ENCODE results near the gene PRAF2. TPM values are rescaled to one million over a fixed set of nuclear protein-coding genes. Genes with fewer than 3 reads are reported as not detected.

Gene PRAF2
- total RNA-seq, 2 donors from 2014 or later, result 24.0 to 25.7 TPM

DNA sequence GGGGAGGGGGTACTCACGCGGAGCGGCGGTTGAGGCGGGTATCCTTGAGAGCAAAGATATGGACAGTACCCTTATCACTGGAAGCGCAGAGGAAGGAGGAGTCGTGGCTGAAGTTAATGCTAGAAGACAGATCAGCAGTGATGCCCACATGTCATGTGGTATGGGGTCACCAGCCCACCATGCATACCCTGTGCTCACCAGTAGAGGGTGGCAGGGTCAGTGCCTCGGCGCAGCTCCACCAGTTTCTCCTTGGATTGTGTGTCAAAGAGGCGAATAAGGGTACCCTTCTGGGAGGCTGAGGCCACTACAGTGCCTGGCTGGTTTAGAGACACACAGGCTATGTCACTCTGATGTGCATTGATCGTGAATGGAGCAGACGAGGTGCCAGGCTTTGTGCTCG is 1.5 kb upstream of the PRAF2 start:
- DNase-seq (ENCODE audit: low spot score) (no peak), ATAC-seq (ENCODE audit: insufficient number of reproducible peaks, low FRiP score, low read depth) (no peak)
- Histone ChIP-seq H3K4me3 (no peak overlapping the region), H3K9me3 (no peaks in the 10 kb centered on the region), H3K36me3 (no peaks in the 10 kb centered on the region), H3K4me1 (ENCODE audit: control insufficient read depth in 1 of 2, low read depth in 2 of 2) (peaks cover 0 to 8% of the 10 kb centered on the region in 2 donors), H3K27ac (no peak overlapping the region), H3K27me3 (replicated peaks; ENCODE audit: insufficient read depth) (no peaks in the 10 kb centered on the region)
- TF ChIP-seq, protein P1, sequence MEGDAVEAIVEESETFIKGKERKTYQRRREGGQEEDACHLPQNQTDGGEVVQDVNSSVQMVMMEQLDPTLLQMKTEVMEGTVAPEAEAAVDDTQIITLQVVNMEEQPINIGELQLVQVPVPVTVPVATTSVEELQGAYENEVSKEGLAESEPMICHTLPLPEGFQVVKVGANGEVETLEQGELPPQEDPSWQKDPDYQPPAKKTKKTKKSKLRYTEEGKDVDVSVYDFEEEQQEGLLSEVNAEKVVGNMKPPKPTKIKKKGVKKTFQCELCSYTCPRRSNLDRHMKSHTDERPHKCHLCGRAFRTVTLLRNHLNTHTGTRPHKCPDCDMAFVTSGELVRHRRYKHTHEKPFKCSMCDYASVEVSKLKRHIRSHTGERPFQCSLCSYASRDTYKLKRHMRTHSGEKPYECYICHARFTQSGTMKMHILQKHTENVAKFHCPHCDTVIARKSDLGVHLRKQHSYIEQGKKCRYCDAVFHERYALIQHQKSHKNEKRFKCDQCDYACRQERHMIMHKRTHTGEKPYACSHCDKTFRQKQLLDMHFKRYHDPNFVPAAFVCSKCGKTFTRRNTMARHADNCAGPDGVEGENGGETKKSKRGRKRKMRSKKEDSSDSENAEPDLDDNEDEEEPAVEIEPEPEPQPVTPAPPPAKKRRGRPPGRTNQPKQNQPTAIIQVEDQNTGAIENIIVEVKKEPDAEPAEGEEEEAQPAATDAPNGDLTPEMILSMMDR (IDR thresholded peaks at IDR 0.05), result no peak

DNA sequence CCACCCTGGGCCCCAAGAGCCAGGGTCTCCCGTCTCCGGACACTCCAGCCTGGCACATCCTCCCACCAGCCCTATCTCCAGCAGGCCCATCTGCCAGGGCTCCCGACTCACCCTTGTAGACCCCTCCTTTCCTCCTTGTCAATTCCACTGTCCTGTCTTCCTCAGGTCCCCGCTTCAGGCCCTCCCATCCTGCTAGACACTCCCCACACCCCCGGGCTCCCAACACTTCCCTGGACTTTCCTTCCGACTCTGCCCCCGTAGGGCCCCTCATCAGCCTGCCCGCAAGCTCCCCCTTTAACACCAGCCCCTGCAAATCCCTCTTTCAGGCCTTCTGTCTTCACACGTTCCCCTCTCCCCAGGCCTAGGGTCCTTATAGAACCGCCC is 1.1 kb downstream of the PRAF2 start:
- ATAC-seq (ENCODE audit: insufficient number of reproducible peaks, low FRiP score, low read depth) (no peak), DNase-seq (ENCODE audit: low spot score) (no peak)
- H3K4me3 ChIP-seq, result peak overlapping the region; percentile 84
- no peaks in the 10 kb centered on the region for H3K36me3 ChIP-seq
- H3K9me3 ChIP-seq, result no peaks in the 10 kb centered on the region
- H3K27me3 ChIP-seq (replicated peaks; ENCODE audit: insufficient read depth), result no peaks in the 10 kb centered on the region
- peak overlapping the region in 1 of 2 donors; percentile 89 for H3K27ac ChIP-seq
- TF ChIP-seq, protein P1 (IDR thresholded peaks at IDR 0.05), result no peak
- H3K4me1 ChIP-seq (ENCODE audit: control insufficient read depth in 1 of 2, low read depth in 2 of 2), result peaks cover 0 to 8% of the 10 kb centered on the region in 2 donors

DNA sequence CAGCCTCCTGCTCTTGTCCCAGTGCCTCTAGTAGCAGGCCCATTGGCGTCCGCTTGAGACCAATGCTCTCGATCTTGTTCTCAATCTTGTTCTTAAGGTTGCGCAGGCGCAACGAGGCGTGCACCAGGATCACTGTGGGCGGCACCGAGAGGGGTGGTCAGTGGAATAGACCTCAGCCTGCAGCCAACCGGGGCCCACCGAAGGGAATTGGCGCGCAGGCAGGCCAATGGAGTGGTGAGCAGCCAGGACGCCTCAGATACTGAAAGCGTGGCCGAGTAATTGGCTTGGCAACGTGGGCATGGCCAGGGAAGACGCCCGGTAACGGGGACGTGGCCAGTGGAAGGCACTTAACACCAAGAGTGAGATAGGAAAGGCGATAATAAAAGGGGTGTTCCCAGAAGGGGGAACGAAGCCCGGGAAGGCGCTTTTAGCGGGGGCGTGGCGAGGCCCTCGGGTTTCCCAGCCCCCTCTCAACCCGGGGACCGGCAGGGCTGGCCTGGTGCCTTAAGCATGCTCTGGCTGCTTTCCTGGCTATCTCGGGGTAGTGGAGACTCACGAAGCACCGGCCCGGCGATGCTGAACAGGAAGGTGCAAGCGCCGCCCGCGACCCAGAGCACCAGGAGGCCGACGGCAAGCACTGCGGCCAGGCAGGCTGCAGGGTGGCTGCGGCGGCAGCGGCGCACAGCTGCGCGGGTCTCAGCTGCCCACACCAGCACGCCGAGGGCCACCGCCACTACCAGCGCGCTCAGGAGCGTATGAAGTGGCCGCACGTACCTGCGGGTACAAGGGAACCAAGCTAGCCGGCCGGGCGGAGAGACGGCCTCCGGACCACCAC is 1.7 kb downstream of the PRAF2 start:
- TF ChIP-seq, protein P1 (IDR thresholded peaks at IDR 0.05), result no peak
- peak; percentile 49 for DNase-seq (ENCODE audit: low spot score)
- no peaks in the 10 kb centered on the region for H3K9me3 ChIP-seq
- ATAC-seq (ENCODE audit: insufficient number of reproducible peaks, low FRiP score, low read depth), result no peak
- H3K36me3 ChIP-seq, result no peaks in the 10 kb centered on the region
- no peaks in the 10 kb centered on the region for H3K27me3 ChIP-seq (replicated peaks; ENCODE audit: insufficient read depth)
- peaks cover 0 to 8% of the 10 kb centered on the region in 2 donors for H3K4me1 ChIP-seq (ENCODE audit: control insufficient read depth in 1 of 2, low read depth in 2 of 2)
- H3K4me3 ChIP-seq, result peak overlapping the region; percentile 84
- peak overlapping the region; percentile 17 to 89 for H3K27ac ChIP-seq

DNA sequence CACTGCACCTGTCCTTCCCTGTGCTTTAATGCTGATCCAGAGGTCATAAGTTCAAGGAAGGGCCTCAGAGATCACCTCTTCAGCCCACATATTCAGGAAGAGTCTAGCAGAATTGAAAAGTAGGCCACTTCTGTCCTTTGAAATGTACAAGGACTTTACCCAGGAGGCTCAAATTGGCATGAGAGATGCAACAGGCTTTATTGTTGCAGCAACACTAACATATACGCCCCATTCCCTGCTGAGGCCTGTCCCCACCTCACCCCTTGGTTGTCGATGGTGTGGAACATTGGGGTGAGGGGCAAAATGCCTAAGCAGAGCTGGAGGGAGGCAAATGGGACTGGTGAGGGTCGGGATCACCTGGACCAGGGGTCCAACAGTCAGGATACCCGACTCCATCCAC is 2.8 kb downstream of the PRAF2 start:
- DNase-seq (ENCODE audit: low spot score) (no peak), ATAC-seq (ENCODE audit: insufficient number of reproducible peaks, low FRiP score, low read depth) (no peak)
- TF ChIP-seq, protein P1 (IDR thresholded peaks at IDR 0.05), result no peak
- H3K27ac ChIP-seq, result no peak overlapping the region
- no peaks in the 10 kb centered on the region for H3K27me3 ChIP-seq (replicated peaks; ENCODE audit: insufficient read depth)
- no peaks in the 10 kb centered on the region for H3K36me3 ChIP-seq
- peaks cover 0 to 8% of the 10 kb centered on the region in 2 donors for H3K4me1 ChIP-seq (ENCODE audit: control insufficient read depth in 1 of 2, low read depth in 2 of 2)
- H3K4me3 ChIP-seq, result no peak overlapping the region
- no peaks in the 10 kb centered on the region for H3K9me3 ChIP-seq

DNA sequence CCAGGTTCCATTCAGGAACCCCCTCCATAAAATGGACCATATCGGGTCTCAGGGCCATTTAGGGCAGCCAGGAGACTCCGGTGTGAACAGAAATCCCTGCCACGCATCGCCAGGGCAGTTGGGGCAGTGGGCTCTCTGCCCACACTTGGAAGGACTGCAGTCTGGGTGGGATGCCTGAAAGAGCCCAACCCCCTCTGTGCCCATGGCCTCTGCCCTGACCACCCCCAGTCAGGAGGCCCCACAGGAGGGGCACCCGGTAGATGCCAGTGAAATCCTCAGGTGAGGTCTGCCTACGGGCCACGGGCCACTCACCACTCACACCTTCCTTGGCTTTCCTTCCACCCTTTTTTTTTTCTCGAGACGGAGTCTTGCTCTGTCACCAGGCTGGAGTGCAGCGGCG is 4.8 kb downstream of the PRAF2 start:
- Histone ChIP-seq H3K27ac (no peak overlapping the region), H3K9me3 (no peaks in the 10 kb centered on the region), H3K27me3 (replicated peaks; ENCODE audit: insufficient read depth) (no peaks in the 10 kb centered on the region), H3K4me3 (no peak overlapping the region), H3K36me3 (no peaks in the 10 kb centered on the region), H3K4me1 (ENCODE audit: control insufficient read depth in 1 of 2, low read depth in 2 of 2) (peaks cover 0 to 8% of the 10 kb centered on the region in 2 donors)
- TF ChIP-seq, protein P1 (IDR thresholded peaks at IDR 0.05), result no peak
- no peak for DNase-seq (ENCODE audit: low spot score)
- no peak for ATAC-seq (ENCODE audit: insufficient number of reproducible peaks, low FRiP score, low read depth)

All from thoracic aorta (tissue), 2 donors.